Peyer's patch (tissue), 4 donors: ENCODE results near the gene TNFRSF13B. TPM values are rescaled to one million over a fixed set of nuclear protein-coding genes. Genes with fewer than 3 reads are reported as not detected.
A peak's percentile ranks its signal among the peaks of the same experiment; 100 is the strongest.

ENCODE experiments used
- DNase-seq, 3 donors: peaks; one replicate each; pipeline ENCODE4 v3.0.0-alpha.2; 2017 to 2019
- H3K27ac ChIP-seq, 4 donors: fragments of 200-600 bp; sonication (generic); one replicate each; pipeline ENCODE4 v1.5.1; 2016 to 2019
- H3K27me3 ChIP-seq, 2 donors: fragments of 200-600 bp; sonication (generic); one replicate each; pipeline ENCODE4 v1.5.1; 2019
- H3K36me3 ChIP-seq, 3 donors: fragments of 200-600 bp; sonication (generic); one replicate each; pipeline ENCODE4 v1.5.1; 2016 to 2019
- H3K4me1 ChIP-seq, 4 donors: fragments of 200-600 bp; sonication (generic); one replicate each; pipeline ENCODE4 v1.5.1; 2016 to 2019
- H3K4me3 ChIP-seq, 4 donors: fragments of 200-600 bp; sonication (generic); 1 replicate in 3 of 4; 2 replicates in 1 of 4; pipeline ENCODE4 v1.5.1; 2016 to 2019; ENCODE audit warnings: mild to moderate bottlenecking in 1 of 4
- H3K9me3 ChIP-seq, 4 donors: fragments of 200-600 bp; sonication (generic); one replicate each; pipeline ENCODE4 v1.5.1; 2016 to 2019; ENCODE audit warnings: mild to moderate bottlenecking in 1 of 4
- POLR2A ChIP-seq, 2 donors: fragments of 450-650 bp; IDR thresholded peaks; one replicate each; pipeline ENCODE4 v1.5.1; 2017; ENCODE audit warnings: antibody characterized with exemption in 2 of 2, mild to moderate bottlenecking in 2 of 2, moderate library complexity in 2 of 2
- total RNA-seq, 4 donors: library from RNA; depleted of rRNA; stranded (reverse); fragments of >200 nt; gene quantifications; one replicate each; pipeline ENCODE4 v1.1.0, GENCODE V29; 2016
- TF ChIP-seq, protein P1 (sequence below), 6 experiments: fragments of 450-650 bp in 4 of 6; fragments of 200-600 bp in 2 of 6; sonication (generic) in 1 of 6; IDR thresholded peaks; one replicate each; pipeline ENCODE4 v1.5.1; 2017 to 2019; ENCODE audit warnings: antibody characterized with exemption in 6 of 6, mild to moderate bottlenecking in 3 of 6, moderate library complexity in 1 of 6

TNFRSF13B gene
- total RNA-seq, 4 donors from 2014 or later, result 3.2 to 86.6 TPM; not detected in 2

DNA sequence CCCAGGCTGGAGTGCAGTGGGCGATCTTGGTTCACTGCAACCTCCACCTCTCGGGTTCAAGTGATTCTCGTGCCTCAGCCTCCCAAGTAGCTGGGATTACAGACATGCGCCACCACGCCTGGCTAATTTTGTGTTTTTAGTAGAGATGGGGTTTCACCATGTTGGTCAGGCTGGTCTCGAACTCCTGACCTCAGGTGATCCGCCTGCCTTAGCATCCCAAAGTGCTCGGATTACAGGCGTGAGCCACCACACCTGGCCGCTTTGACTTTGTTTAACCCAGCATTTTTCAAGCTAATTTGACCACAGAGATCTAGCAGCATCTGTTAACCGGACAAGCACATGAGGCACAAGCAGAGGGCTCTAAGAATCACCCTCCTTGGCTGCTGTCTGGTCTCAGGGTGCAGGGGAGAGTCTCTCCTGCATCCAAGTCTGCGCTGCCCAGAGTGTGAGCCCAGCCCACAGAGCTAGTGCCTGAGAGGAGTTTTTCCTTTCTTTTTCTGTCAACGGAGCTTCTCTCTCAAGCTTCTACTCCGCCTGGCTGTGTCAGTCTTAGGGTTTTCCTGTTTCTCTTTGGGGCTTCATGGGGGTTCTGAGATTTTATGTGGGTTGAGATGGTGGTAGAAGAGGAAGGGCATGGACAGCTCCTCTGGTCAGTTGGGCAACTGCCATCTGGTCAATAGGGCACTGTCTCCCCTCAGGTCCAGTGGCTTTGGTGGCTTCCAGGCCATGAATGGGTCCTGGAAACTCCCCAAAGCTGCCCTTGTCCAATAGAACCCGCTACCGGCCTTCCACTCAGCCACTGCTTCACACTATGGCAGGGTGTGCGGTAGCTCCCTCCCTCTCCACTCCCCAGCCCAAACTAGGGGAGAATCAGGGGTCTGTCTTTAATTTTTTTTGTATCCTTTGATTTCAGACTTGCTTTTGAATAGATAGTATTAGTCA is 59.6 kb downstream of the TNFRSF13B start:
- Histone ChIP-seq H3K9me3 (no peaks in the 10 kb centered on the region), H3K4me3 (no peak overlapping the region), H3K27me3 (no peaks in the 10 kb centered on the region), H3K27ac (no peak overlapping the region), H3K4me1 (no peaks in the 10 kb centered on the region), H3K36me3 (no peaks in the 10 kb centered on the region)
- TF ChIP-seq, protein P1, sequence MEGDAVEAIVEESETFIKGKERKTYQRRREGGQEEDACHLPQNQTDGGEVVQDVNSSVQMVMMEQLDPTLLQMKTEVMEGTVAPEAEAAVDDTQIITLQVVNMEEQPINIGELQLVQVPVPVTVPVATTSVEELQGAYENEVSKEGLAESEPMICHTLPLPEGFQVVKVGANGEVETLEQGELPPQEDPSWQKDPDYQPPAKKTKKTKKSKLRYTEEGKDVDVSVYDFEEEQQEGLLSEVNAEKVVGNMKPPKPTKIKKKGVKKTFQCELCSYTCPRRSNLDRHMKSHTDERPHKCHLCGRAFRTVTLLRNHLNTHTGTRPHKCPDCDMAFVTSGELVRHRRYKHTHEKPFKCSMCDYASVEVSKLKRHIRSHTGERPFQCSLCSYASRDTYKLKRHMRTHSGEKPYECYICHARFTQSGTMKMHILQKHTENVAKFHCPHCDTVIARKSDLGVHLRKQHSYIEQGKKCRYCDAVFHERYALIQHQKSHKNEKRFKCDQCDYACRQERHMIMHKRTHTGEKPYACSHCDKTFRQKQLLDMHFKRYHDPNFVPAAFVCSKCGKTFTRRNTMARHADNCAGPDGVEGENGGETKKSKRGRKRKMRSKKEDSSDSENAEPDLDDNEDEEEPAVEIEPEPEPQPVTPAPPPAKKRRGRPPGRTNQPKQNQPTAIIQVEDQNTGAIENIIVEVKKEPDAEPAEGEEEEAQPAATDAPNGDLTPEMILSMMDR (IDR thresholded peaks at IDR 0.05), result no peak
- no peak for TF ChIP-seq POLR2A (IDR thresholded peaks at IDR 0.05)
- DNase-seq, result peak in 1 of 3 donors; percentile 29

DNA sequence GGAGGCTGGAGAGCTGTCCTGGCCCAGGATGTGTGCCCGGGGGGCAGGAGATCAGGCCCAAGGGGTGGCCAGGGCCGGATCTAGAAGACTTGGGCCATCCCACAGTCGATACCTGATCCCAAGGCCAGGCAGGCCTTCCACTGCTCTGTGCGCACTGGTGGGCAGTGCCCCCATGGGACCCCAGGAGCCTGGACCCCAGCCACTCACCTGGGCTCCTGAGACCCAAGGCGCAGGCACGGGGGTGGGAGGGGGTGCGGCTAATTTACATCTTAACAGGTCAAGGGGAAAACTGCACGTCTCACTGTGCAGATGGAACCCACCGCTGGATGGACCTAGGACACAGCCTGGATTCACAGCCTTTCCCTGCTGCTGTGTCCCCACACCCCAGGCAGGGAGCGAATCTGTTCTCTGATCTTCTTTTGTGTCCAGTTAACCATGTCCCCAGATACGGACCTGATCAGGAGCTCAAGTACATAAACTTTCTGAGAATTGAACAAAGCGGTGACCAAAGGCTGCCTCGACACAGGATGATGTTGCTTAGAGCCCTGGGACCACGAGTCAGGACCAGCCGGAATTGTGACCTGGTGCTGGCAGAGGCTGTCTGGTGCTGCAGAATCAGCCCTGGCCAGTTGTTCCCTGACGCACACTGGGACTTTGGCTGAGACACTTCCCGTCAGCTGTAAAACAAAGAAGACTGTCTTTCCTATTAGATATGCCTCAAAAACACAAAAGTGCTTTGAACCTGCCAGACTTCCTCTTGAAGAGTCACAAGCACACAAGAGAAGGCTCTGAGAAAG is 60.6 kb downstream of the TNFRSF13B start:
- no peak for TF ChIP-seq POLR2A (IDR thresholded peaks at IDR 0.05)
- TF ChIP-seq, protein P1 (IDR thresholded peaks at IDR 0.05), result no peak
- no peaks in the 10 kb centered on the region for H3K36me3 ChIP-seq
- H3K4me1 ChIP-seq, result no peaks in the 10 kb centered on the region
- H3K9me3 ChIP-seq, result no peaks in the 10 kb centered on the region
- no peak overlapping the region for H3K27ac ChIP-seq
- peak in 1 of 3 donors; percentile 44 for DNase-seq
- H3K27me3 ChIP-seq, result no peaks in the 10 kb centered on the region
- no peak overlapping the region for H3K4me3 ChIP-seq

DNA sequence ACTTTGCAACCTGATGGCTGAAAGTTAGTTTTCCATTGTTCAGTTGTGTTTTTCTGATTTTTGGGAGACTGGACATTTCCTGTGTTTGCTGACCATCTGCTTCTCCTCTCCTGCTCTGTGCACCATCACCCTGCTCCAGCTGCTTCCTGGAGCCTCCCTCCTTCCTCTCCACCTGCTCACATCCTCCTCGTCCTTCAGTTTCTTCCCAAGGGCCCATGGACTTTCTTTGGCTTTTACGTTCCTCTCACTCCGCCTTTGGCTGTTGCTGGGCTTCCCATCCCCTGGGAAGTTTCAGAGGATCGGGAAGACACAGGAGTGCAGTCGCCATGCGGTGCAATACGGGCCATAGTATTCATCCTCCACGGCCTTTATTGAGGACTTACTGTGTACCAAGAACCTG is 61.6 kb downstream of the TNFRSF13B start:
- DNase-seq, result peak in 1 of 3 donors; percentile 8
- Histone ChIP-seq H3K4me1 (no peaks in the 10 kb centered on the region), H3K27ac (no peak overlapping the region), H3K27me3 (no peaks in the 10 kb centered on the region), H3K9me3 (no peaks in the 10 kb centered on the region), H3K36me3 (no peaks in the 10 kb centered on the region), H3K4me3 (no peak overlapping the region)
- no peak for TF ChIP-seq POLR2A (IDR thresholded peaks at IDR 0.05)
- TF ChIP-seq, protein P1 (IDR thresholded peaks at IDR 0.05), result no peak

DNA sequence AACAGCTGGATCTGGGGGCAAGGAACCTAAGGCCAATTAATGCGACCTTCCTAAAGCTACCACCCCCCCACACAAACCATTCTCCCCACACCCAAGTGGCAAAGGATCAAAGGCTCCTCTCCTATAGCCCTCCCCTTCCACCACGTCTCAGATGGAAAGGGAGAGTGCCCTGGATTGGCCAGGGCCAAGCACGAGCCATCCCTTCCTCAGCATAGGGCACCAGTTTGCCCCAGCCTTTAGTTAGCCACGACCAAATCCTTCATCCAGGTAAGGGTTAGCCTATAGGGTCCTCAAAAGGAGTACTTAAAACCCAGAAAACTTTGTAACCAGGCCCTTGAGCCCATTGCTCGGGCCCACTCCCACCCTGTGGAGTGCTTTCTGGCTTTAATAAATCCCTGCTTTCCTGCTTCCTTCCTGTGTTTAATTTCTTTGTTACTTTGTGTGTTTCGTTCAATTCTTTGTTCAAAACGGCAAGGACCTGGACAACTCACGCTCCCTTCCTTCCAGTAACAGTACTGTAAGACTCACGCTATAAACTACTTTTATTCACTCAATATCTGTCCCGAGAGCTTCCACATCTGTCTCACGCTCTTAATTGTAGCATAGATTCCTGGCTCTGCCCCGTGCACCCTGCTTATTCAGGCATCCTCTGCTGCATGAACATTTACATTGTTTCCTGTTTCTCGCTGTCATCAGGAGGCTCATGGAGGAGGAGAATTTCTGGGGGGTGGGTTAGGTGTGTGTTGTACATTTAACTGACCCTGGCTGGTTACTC is 62.3 kb downstream of the TNFRSF13B start:
- H3K27me3 ChIP-seq, result no peaks in the 10 kb centered on the region
- H3K36me3 ChIP-seq, result no peaks in the 10 kb centered on the region
- peak in 1 of 3 donors; percentile 26 for DNase-seq
- no peak for TF ChIP-seq POLR2A (IDR thresholded peaks at IDR 0.05)
- TF ChIP-seq, protein P1 (IDR thresholded peaks at IDR 0.05), result no peak
- H3K27ac ChIP-seq, result no peak overlapping the region
- H3K4me3 ChIP-seq, result no peak overlapping the region
- no peaks in the 10 kb centered on the region for H3K9me3 ChIP-seq
- no peaks in the 10 kb centered on the region for H3K4me1 ChIP-seq

DNA sequence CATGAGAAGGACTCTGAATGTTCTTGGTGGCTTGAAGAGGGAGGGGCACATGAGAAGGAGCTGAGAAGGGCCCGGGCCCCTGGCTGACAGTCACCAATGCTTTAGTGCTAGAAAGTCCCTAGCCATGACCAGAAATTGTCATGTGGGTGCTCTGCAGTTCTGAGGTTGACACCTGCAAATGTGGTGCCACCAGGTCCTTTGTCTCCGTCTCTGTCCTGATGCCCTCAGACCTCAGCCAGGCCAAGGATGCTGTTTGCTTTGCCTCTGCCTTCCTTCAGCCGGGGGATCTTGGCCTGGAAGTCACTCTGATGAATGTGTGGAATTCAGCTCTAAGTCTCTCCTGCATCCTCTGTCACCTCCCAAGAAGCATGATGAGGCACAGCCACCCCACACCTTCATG is 63.6 kb downstream of the TNFRSF13B start:
- Histone ChIP-seq H3K4me1 (no peaks in the 10 kb centered on the region), H3K4me3 (no peak overlapping the region), H3K27ac (no peak overlapping the region), H3K36me3 (no peaks in the 10 kb centered on the region), H3K27me3 (no peaks in the 10 kb centered on the region), H3K9me3 (no peaks in the 10 kb centered on the region)
- TF ChIP-seq, protein P1 (IDR thresholded peaks at IDR 0.05), result no peak
- no peak for TF ChIP-seq POLR2A (IDR thresholded peaks at IDR 0.05)
- DNase-seq, result peak in 1 of 3 donors; percentile 22
